Measurements from ENCODE around the gene ABCC1. TPM values are rescaled to one million over a fixed set of nuclear protein-coding genes. Genes with fewer than 3 reads are reported as not detected.

The ABCC1 gene
- total and polyA plus RNA-seq, 12 donors = 12.4 to 38.8 (median 28.0) TPM

GRCh38 chr16:16113076-16113475 is 163.7 kb downstream of the ABCC1 start:
- DNase-seq = no peak
- Histone ChIP-seq H3K4me3 (no peak overlapping the region), H3K27ac (no peak overlapping the region), H3K36me3 (replicated peaks in 1 of 2) (peaks cover 0 to 50% of the 10 kb centered on the region in 2 donors), H3K27me3 (no peaks in the 10 kb centered on the region), H3K4me1 (replicated peaks in 1 of 2) (no peaks in the 10 kb centered on the region), H3K9me3 (replicated peaks in 1 of 3) (no peaks in the 10 kb centered on the region)
- TF ChIP-seq POLR2A (IDR thresholded peaks at IDR 0.05) (no peak), CTCF (IDR thresholded peaks at IDR 0.05) (no peak)
- WGBS, 4 donors = 94 to 97% (median 96%) methylated on average over 8 of the region's 8 CpGs
- intact Hi-C loops (cut with DNase I) = no loop called here

GRCh38 chr16:16116841-16117240 is 167.4 kb downstream of the ABCC1 start:
- intact Hi-C loops (cut with DNase I) = no loop called here
- Histone ChIP-seq H3K36me3 (replicated peaks in 1 of 2) (peaks cover 0 to 41% of the 10 kb centered on the region in 2 donors), H3K4me1 (replicated peaks in 1 of 2) (no peaks in the 10 kb centered on the region), H3K27me3 (no peaks in the 10 kb centered on the region), H3K9me3 (replicated peaks in 1 of 3) (no peaks in the 10 kb centered on the region), H3K4me3 (no peak overlapping the region), H3K27ac (no peak overlapping the region)
- TF ChIP-seq CTCF (IDR thresholded peaks at IDR 0.05) (no peak), POLR2A (IDR thresholded peaks at IDR 0.05) (no peak)
- no peak for DNase-seq
- 94 to 99% (median 97%) methylated on average over 7 of the region's 7 CpGs for WGBS, 4 donors

- intact Hi-C loops (cut with DNase I) = no loop called here
- no peak overlapping the region for H3K4me3 ChIP-seq
- peaks cover 0 to 32% of the 10 kb centered on the region in 2 donors for H3K36me3 ChIP-seq (replicated peaks in 1 of 2)
- no peaks in the 10 kb centered on the region for H3K4me1 ChIP-seq (replicated peaks in 1 of 2)
- H3K27me3 ChIP-seq = no peaks in the 10 kb centered on the region
- H3K27ac ChIP-seq = no peak overlapping the region
- no peak for DNase-seq
- no peaks in the 10 kb centered on the region for H3K9me3 ChIP-seq (replicated peaks in 1 of 3)
- TF ChIP-seq CTCF (IDR thresholded peaks at IDR 0.05) (no peak), POLR2A (IDR thresholded peaks at IDR 0.05) (no peak)
- WGBS, 4 donors = 95 to 98% (median 97%) methylated on average over 7 of the region's 7 CpGs
Observed at GRCh38 chr16:16118337-16118736, 168.9 kb downstream of the ABCC1 start.

GRCh38 chr16:16120044-16120381 is 170.6 kb downstream of the ABCC1 start:
- TF ChIP-seq CTCF (IDR thresholded peaks at IDR 0.05) (no peak), POLR2A (IDR thresholded peaks at IDR 0.05) (no peak)
- H3K4me3 ChIP-seq = no peak overlapping the region

More at GRCh38 chr16:16120044-16120381, 170.6 kb downstream of the ABCC1 start:
- Histone ChIP-seq H3K27ac (peak overlapping the region in 1 of 5 donors; percentile 31), H3K4me1 (replicated peaks in 1 of 2) (no peaks in the 10 kb centered on the region), H3K36me3 (replicated peaks in 1 of 2) (peaks cover 0 to 22% of the 10 kb centered on the region in 2 donors), H3K27me3 (no peaks in the 10 kb centered on the region), H3K9me3 (replicated peaks in 1 of 3) (no peaks in the 10 kb centered on the region)
- no peak for DNase-seq
- 78 to 85% (median 81%) methylated on average over 6 to 8 of the region's 8 CpGs for WGBS, 4 donors
- intact Hi-C loops (cut with DNase I) = loop anchor here in 1 of 2 donors (10.0 kb wide), 1 partner anchor 235 kb away; the partner anchor contains the start of gene CEP20

All from adrenal gland (tissue), 12 donors.